ENCODE measurements around the gene FXYD6.

FXYD6 gene

GRCh38 chr11:117839936-117840813 is 36.3 kb downstream of the FXYD6 start:
- H3K4me3 ChIP-seq (ENCODE audit: low read depth, low read length) = no peak overlapping the region
- TF ChIP-seq CTCF (conservative IDR thresholded peaks at IDR 0.05; ENCODE audit: low read depth, low read length) = no peak
- DNase-seq (ENCODE audit: low read depth) = no peak

- TF ChIP-seq CTCF (conservative IDR thresholded peaks at IDR 0.05; ENCODE audit: low read depth, low read length) = no peak
- H3K4me3 ChIP-seq (ENCODE audit: low read depth, low read length) = no peak overlapping the region
- DNase-seq (ENCODE audit: low read depth) = no peak
These were observed 37.0 kb downstream of the FXYD6 start for GRCh38 chr11:117839380-117839881.

DNA sequence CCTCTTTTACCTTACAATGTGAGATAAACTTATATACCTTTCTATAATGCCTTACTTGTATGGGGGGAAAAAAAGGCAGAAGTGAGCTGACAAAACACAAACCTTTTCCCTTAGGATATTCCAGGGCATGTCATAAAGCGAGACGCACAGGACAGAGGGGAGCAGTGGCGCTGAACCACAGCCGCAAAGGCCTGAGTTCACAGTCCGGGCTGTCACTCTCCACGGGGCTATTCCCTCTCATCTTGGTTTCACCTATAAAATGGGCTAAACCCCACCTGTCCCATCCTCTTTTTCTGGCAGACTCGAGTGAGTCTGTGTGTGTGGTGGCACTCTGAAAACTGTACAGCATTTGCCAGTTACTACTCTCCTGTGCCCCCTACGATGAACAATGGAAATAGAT is 37.6 kb downstream of the FXYD6 start:
- no peak for DNase-seq (ENCODE audit: low read depth)
- H3K4me3 ChIP-seq (ENCODE audit: low read depth, low read length) = no peak overlapping the region
- TF ChIP-seq CTCF (conservative IDR thresholded peaks at IDR 0.05; ENCODE audit: low read depth, low read length) = no peak

GRCh38 chr11:117837791-117838190 is 38.7 kb downstream of the FXYD6 start:
- TF ChIP-seq CTCF (conservative IDR thresholded peaks at IDR 0.05; ENCODE audit: low read depth, low read length) = no peak
- no peak for DNase-seq (ENCODE audit: low read depth)
- H3K4me3 ChIP-seq (ENCODE audit: low read depth, low read length) = no peak overlapping the region

- TF ChIP-seq CTCF (conservative IDR thresholded peaks at IDR 0.05; ENCODE audit: low read depth, low read length) = no peak
- no peak for DNase-seq (ENCODE audit: low read depth)
- no peak overlapping the region for H3K4me3 ChIP-seq (ENCODE audit: low read depth, low read length)
These were observed 39.2 kb downstream of the FXYD6 start for GRCh38 chr11:117837070-117837776.

DNA sequence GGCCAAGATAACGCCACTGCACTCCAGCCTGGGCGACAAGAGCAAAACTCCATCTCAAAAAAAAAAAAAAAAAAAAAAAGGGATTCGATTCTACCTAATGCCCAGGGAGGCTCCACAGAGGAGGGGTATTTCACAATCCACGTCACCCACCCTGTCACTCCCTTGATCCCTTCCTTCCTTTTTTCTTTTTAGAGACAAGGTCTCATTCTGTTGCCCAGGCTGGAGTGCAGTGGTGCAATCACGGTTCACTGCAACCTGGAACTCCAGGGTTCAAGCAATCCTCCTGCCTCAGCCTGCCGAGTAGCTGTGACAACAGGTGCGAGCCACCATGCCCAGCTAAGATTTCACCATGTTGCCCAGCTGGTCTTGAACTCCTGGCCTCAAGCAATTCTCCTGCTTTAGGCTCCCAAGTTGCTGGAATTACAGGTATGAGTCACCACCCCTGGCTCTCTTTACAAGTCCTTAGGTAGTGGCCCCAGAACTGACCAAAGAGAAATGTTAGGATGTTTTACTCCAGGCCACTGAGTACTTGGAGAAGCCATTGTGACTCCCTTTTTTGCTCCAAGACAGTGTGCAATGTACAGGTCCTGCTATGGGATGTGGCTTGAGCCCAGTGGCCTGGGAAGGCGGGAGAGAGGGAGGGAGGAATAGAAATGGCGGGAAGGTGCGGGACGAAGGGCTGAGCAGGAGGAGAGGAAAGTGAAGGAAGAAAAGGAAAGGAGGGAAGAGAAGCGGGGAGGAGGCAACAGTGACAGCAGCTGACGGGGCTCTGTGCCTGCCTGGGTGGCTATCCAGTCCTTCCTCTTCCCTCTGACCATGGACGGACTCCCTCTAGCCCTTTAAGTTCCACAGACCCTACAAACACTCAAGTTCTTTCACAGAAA is 40.1 kb downstream of the FXYD6 start:
- DNase-seq (ENCODE audit: low read depth) = no peak
- H3K4me3 ChIP-seq (ENCODE audit: low read depth, low read length) = no peak overlapping the region
- TF ChIP-seq CTCF (conservative IDR thresholded peaks at IDR 0.05; ENCODE audit: low read depth, low read length) = no peak
